Neural cell (in vitro differentiated cells): ENCODE results near the gene NR0B1. TPM values are rescaled to one million over a fixed set of nuclear protein-coding genes. Genes with fewer than 3 reads are reported as not detected.

Experiments used
- H2AFZ ChIP-seq: fragments of 200-600, 300-800 bp; sonication (generic), shearing (Covaris generic); 2 replicates; pipeline ENCODE4 v1.6.0; 2014; ENCODE audit warnings: low read depth, mild to moderate bottlenecking, antibody characterized with exemption, low read length, moderate library complexity
- H3F3A ChIP-seq: fragments of 200-600 bp; shearing (Covaris generic); 2 replicates; pipeline ENCODE4 v1.6.1; 2016; ENCODE audit warnings: mild to moderate bottlenecking, moderate library complexity, mixed read lengths, antibody characterized with exemption, low read length; ENCODE audit not compliant: insufficient read depth, poor library complexity, severe bottlenecking
- H3K27ac ChIP-seq: fragments of 200-600, 300-800 bp; sonication (generic), shearing (Covaris generic); 2 replicates; pipeline ENCODE4 v1.5.1; 2014; ENCODE audit warnings: mild to moderate bottlenecking, low read length, moderate library complexity
- H3K27me3 ChIP-seq: fragments of 300-800, 200-600 bp; sonication (generic), shearing (Covaris generic); 2 replicates; pipeline ENCODE4 v1.6.0; 2014; ENCODE audit warnings: mild to moderate bottlenecking, low read depth, low read length, moderate library complexity; ENCODE audit not compliant: insufficient read depth
- H3K36me3 ChIP-seq: fragments of 300-800, 200-600 bp; sonication (generic), shearing (Covaris generic); 2 replicates; pipeline ENCODE4 v1.5.1; 2014; ENCODE audit warnings: mild to moderate bottlenecking, antibody characterized with exemption, low read length, moderate library complexity; ENCODE audit not compliant: insufficient read depth
- H3K4me2 ChIP-seq: fragments of 300-800, 200-600 bp; sonication (generic), shearing (Covaris generic); 2 replicates; pipeline ENCODE4 v1.6.0; 2014; ENCODE audit warnings: mild to moderate bottlenecking, low read length
- H3K4me3 ChIP-seq: fragments of 300-800, 200-600 bp; sonication (generic), shearing (Covaris generic); 2 replicates; pipeline ENCODE4 v1.5.1; 2014; ENCODE audit warnings: mild to moderate bottlenecking, low read length, moderate library complexity
- H3K79me2 ChIP-seq: fragments of 200-600 bp; shearing (Covaris generic); replicated peaks from 2 replicates; pipeline ENCODE4 v1.6.0; 2014; ENCODE audit warnings: mild to moderate bottlenecking, low read length, moderate library complexity; ENCODE audit not compliant: insufficient read depth
- H3K9ac ChIP-seq: fragments of 300-800, 200-600 bp; sonication (generic), shearing (Covaris generic); 2 replicates; pipeline ENCODE4 v1.6.1; 2016; ENCODE audit warnings: mild to moderate bottlenecking, low read length, mixed read lengths
- H3K9me2 ChIP-seq: fragments of 200-600 bp; shearing (Covaris generic); 2 replicates; pipeline ENCODE4 v1.6.1; 2016; ENCODE audit warnings: mild to moderate bottlenecking, low read length, mixed read lengths; ENCODE audit not compliant: insufficient read depth
- H3K9me3 ChIP-seq: fragments of 200-600, 300-800 bp; sonication (generic), shearing (Covaris generic); 2 replicates; pipeline ENCODE4 v1.6.1; 2016; ENCODE audit warnings: mild to moderate bottlenecking, mixed run types, low read length, moderate library complexity, mixed read lengths
- H4K20me1 ChIP-seq: fragments of 200-600 bp; shearing (Covaris generic); 2 replicates; pipeline ENCODE4 v1.6.1; 2016; ENCODE audit warnings: mild to moderate bottlenecking, mixed run types; ENCODE audit not compliant: insufficient read depth
- CTCF ChIP-seq: fragments of 450-650 bp; IDR thresholded peaks from 2 replicates; pipeline ENCODE4 v1.5.1; 2014; ENCODE audit warnings: antibody characterized with exemption, mild to moderate bottlenecking, moderate library complexity; ENCODE audit not compliant: poor library complexity, severe bottlenecking
- EP300 ChIP-seq: fragments of 450-650 bp; conservative IDR thresholded peaks from 2 replicates; pipeline ENCODE4 v1.6.1; 2014; ENCODE audit warnings: antibody characterized with exemption, mild to moderate bottlenecking, moderate library complexity; ENCODE audit not compliant: poor library complexity, severe bottlenecking
- EZH2 ChIP-seq: fragments of 200-600, 300-800 bp; shearing (Covaris generic), sonication (generic); IDR thresholded peaks from 2 replicates; pipeline ENCODE4 v1.6.1; 2014; ENCODE audit warnings: antibody characterized with exemption, low read length, borderline replicate concordance, mild to moderate bottlenecking; ENCODE audit not compliant: insufficient read depth, poor library complexity, severe bottlenecking
- MXI1 ChIP-seq: fragments of 450-650 bp; conservative IDR thresholded peaks from 2 replicates; pipeline ENCODE4 v1.6.1; 2014; ENCODE audit warnings: antibody characterized with exemption, mild to moderate bottlenecking; ENCODE audit not compliant: poor library complexity, severe bottlenecking
- POLR2AphosphoS5 ChIP-seq: IDR thresholded peaks from 2 replicates; pipeline ENCODE4 v1.6.1; 2012
- RAD21 ChIP-seq: fragments of 450-650 bp; conservative IDR thresholded peaks from 2 replicates; pipeline ENCODE4 v1.6.1; 2014; ENCODE audit warnings: antibody characterized with exemption, mild to moderate bottlenecking, moderate library complexity
- REST ChIP-seq: IDR thresholded peaks from 2 replicates; pipeline ENCODE4 v1.6.1; 2012; ENCODE audit warnings: borderline replicate concordance
- SMC3 ChIP-seq: fragments of 450-650 bp; conservative IDR thresholded peaks from 2 replicates; pipeline ENCODE4 v1.6.1; 2014; ENCODE audit warnings: antibody characterized with exemption, mild to moderate bottlenecking, moderate library complexity; ENCODE audit not compliant: poor library complexity
- TAF1 ChIP-seq: IDR thresholded peaks from 2 replicates; pipeline ENCODE4 v1.6.1; 2012; ENCODE audit warnings: low read depth
- polyA plus RNA-seq: library from polyadenylated mRNA; depleted of rRNA; stranded (reverse); fragments of >200 nt; gene quantifications from 2 replicates; pipeline ENCODE4 v1.2.3, GENCODE V29; 2014

Gene NR0B1
- polyA plus RNA-seq, 1 donor from 2014 or later = not detected

DNA sequence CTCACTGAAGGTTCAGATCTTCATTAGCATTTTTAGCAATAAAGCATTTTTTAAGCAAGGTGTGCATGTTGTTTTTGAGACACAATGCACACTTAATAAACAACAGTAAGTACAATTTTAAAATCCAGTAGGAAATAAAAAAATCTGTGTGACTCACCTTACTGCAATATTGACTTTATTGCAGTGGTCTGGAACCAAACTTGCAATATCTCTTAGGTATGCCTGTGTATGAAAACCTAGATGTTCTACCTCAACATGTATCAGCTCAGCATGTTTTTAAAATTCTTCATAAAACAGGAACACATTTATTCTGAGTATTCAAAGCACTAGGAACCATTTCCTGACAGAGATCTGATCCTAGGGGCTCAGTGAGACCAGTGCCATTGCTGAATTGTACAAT, 26.7 kb downstream of the NR0B1 start:
- H3K4me3 ChIP-seq = no peak overlapping the region
- TF ChIP-seq CTCF (no peak), EP300 (no peak), REST (no peak), TAF1 (no peak), POLR2AphosphoS5 (no peak), SMC3 (no peak)
- H3K9me2 ChIP-seq = no peaks in the 10 kb centered on the region
- H3K9me3 ChIP-seq = no peaks in the 10 kb centered on the region
- no peaks in the 10 kb centered on the region for H3K27me3 ChIP-seq
- no peaks in the 10 kb centered on the region for H3F3A ChIP-seq
- no peak overlapping the region for H3K9ac ChIP-seq
- no peak overlapping the region for H3K27ac ChIP-seq
- H3K36me3 ChIP-seq = no peaks in the 10 kb centered on the region
- no peaks in the 10 kb centered on the region for H3K79me2 ChIP-seq
- H3K4me2 ChIP-seq = no peak overlapping the region
- H4K20me1 ChIP-seq = no peaks in the 10 kb centered on the region
- H2AFZ ChIP-seq = no peak overlapping the region

- no peak overlapping the region for H3K9ac ChIP-seq
- no peak overlapping the region for H3K4me2 ChIP-seq
- TF ChIP-seq SMC3 (no peak), POLR2AphosphoS5 (no peak), CTCF (no peak), MXI1 (no peak), REST (no peak), EZH2 (no peak), TAF1 (no peak), EP300 (no peak), RAD21 (no peak)
- H3K9me3 ChIP-seq = no peaks in the 10 kb centered on the region
- H3K27ac ChIP-seq = no peak overlapping the region
- H3K79me2 ChIP-seq = no peaks in the 10 kb centered on the region
- H4K20me1 ChIP-seq = no peaks in the 10 kb centered on the region
- no peaks in the 10 kb centered on the region for H3K36me3 ChIP-seq
- no peaks in the 10 kb centered on the region for H3K27me3 ChIP-seq
- no peak overlapping the region for H2AFZ ChIP-seq
- no peaks in the 10 kb centered on the region for H3F3A ChIP-seq
- no peaks in the 10 kb centered on the region for H3K9me2 ChIP-seq
- no peak overlapping the region for H3K4me3 ChIP-seq
Observed at GRCh38 chrX:30280428-30280827, 28.8 kb downstream of the NR0B1 start.
